Left hindlimb (tissue), 1 donor: ENCODE measurements around the gene ELOB.

Experiments used
- DNase-seq: peaks from one replicate; pipeline ENCODE4 v3.0.0-alpha.2; 2018

ELOB gene

DNA sequence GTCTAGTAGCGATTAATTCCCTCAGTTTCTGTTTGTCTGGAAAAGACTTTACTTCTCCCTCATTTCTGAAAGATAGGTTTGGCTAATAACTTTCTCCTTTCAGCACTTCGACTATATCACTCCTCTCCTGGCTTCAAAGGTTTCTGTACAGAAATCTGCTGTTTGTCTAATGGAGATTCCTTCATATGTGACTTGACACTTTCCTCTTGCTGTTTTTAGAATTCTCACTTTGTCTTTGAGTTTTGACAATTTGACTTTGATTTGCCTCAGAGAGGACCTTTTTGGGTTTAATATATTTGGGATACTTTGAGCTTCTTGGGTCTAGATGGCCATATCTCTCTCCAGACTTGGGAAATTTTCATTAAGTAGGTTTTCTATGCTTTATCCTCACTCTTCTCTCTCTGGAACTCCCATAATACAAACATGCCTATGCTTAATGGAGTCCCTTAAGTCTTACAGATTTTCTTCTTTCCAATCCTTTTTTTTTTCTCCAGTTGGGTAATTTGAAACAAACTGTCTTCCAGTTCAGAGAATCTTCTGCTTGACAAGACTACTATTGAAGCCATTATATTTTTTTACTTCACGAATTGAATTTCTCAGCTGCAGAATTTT, 32.2 kb upstream of the ELOB start:
- no peak for DNase-seq

DNA sequence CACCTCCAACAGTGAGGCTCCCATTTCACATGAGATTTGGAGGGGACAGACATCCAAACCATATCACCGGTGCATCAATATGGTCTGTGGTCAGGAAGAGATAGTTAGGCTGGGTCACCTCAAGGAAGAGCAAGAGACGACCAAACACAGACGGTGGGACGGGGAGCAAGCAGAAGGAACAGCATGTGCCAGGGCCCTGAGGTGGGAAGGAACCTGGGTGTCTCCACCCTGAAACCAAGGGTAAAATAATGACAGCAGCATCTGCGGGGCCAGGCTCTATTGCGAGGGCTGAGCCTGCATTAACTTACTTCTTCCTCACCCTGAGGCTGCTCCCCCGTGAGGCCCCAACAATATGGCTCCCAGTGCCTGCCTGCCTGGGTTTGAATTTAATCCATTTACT, 31.1 kb upstream of the ELOB start:
- DNase-seq = no peak

DNA sequence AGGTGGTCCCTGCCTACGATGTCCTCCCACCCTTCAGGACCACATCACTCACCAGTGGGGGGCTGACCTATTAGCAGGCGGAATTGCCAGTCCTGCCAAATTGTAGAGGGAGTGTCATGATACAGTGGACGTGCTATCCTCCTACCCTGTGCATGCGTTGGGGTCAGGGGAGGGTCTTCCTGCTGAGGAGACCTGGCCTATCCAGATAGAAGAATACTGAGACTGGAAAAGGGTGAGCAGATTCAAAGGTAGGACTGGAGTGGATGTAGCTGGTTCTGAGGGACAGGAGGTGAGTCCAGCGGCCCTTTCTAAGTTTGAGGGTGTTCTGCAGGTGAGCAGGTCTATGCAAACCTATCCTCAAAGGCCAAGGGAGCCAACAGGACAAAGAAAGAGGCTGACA, 29.2 kb upstream of the ELOB start:
- no peak for DNase-seq

DNA sequence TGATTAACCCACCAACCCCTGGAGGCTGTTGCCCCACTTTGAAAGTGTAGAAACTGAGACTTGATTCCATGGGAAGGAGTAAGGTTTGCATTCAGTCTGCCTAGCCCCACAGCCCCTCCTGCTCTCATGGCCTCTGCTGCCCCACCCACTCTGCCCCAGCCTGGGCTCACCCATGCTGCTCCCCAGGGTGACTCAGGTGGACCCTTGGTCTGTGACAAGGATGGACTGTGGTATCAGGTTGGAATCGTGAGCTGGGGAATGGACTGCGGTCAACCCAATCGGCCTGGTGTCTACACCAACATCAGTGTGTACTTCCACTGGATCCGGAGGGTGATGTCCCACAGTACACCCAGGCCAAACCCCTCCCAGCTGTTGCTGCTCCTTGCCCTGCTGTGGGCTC, 27.6 kb upstream of the ELOB start:
- DNase-seq = no peak

DNA sequence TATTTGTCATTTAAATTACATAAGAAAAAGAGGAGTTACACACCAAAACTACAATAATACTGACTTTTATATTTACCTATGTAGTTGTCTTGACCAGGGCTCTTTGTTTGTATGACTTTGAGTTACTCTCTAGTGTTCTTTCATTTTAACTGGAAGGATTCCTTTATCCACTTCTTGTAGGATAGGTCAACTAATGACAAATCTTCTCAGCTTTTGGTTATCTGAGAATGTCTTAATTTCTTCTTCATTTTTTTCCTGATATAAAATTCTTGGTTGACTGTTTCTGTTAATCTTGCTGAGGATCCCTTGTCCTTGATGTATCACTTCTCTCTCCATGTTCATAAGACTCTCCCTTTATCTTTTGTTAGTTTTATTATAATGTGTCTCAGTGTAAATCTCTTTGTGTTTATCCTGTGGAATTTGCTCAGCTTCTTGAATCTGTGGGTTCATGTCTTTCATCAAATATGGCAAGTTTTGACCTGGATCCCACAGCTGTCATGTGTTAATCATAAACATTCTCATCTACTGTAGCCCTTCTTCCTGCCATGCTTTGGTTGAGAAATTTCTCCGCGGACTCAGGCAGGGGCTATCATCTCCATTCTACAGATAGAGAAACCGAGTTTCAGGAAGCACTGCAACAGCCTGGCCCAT, 26.6 kb upstream of the ELOB start:
- DNase-seq = no peak

DNA sequence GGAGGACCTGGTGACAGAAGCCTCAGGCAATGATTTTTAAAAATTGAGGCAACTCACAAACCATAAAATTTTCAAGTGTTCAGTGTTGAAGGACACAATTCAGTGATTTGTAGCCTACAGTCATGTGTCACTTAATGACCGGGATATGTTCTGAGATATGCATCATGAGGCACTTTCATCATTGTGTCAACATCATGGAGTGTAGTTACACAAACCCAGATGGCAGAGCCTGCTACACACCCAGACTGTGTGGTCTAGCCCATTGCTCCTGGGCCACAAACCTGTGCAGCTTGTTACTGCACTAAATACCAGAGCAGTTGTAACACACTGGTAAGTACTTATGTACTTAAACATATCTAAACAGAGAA, 22.8 kb upstream of the ELOB start:
- no peak for DNase-seq

DNA sequence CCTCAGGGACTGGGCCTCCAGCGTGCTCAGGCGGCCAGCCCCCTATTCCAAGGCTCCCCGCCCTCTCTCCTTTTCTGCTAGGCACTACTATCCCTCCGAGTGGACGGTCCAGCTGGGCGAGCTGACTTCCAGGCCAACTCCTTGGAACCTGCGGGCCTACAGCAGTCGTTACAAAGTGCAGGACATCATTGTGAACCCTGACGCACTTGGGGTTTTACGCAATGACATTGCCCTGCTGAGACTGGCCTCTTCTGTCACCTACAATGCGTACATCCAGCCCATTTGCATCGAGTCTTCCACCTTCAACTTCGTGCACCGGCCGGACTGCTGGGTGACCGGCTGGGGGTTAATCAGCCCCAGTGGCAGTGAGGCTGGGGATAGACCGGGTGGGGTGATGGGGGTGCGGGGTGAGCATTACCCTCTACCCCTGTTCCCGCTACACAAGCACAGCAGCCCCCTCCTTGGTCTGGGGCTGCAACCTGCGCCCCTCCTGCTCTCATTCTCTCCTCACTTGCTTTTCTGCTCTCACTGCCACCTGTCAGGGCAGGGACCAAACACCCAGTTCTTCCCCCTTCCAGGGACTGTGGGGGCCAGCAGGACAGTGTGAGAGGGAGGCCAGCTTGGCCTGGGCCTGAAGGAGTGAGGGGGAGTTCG, 22.3 kb upstream of the ELOB start:
- DNase-seq = no peak

DNA sequence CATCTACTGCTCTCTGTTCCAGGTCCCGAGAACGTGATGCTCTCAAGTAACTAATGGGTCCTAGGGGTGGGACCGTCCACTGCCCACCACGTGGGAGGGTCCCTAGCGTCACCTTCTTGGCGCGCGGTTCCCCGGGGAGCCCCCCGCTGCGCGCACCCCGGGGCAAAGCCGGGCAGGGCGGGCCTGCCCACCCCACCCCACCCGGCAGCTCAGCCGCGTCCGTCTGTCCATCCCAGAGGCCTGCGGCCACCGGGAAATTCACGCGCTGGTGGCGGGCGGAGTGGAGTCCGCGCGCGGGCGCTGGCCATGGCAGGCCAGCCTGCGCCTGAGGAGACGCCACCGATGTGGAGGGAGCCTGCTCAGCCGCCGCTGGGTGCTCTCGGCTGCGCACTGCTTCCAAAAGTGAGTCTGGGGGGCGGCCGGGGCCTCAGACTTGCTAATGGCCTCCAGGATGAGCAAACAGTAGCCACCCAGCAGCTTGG, 21.7 kb upstream of the ELOB start:
- no peak for DNase-seq

DNA sequence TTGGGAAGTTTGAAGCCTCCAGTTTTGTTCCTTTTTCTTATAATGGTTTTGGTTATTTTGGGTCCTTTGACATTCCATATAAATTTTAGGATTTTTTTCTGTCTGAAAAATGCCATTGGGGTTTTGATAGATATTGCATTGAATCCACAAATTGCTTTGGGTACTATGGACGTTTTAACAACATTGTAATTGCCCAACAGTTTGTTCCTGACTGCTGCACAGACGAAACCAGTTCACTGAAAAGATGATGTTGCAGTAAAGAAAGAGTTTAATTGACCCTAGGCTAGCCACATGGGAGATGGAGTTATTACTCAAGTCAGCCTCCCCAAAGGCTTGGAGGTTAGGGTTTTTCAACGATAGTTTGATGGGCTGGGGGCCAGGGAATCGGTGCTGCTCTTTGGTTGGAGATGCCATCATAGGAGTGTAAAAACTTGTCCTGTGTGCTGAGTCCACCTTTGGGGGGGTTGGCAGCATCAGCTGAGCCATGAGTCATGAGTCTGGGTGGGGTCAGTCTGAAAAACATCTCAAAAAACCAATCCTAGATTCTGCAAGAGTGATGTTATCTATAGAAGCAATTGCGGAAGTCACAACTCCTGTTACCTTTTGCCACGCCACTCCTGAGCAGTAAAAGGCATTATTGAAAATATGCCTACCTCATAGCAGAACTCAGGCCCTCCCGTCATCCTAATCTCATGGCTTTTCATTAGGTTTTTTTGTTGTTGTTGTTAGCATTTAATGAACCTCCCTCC, 18.5 kb upstream of the ELOB start:
- no peak for DNase-seq

DNA sequence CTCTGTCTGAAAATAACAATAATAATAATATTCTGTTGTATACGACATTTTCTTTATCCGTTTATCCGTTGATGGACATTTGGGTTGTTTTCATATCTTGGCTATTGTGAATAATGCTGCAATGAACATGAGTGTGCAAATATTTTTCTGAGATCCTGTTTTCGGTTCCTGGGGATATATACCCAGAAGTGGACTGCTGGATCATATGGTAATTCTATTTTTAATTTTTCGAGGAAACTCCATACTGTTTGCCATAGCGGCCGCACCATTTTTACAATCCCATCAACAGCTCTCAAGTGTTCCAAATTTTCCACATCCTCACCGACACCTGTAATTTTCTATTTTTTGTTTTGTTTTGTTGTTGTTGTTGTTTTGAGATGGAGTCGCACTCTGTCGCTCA, 15.9 kb upstream of the ELOB start:
- no peak for DNase-seq

DNA sequence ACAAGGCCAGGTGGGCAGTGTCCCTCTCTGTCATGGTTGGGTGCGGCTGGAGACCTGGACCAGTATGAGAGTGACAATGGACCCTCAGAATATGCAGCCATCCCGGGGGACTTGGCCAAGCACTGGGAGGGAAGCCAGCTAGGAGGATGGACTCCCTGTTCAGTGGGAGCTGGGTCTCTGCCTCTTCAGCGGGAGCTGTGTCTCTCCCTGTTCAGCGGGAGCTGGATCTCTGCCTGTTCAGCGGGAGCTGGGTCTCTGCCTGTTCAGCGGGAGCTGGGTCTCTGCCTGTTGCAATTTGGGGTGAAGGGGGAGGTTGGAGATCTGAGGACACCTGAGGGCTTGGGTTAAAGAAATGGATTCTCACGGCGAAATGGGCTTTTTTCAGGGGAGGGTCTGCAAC, 14.1 kb upstream of the ELOB start:
- DNase-seq = no peak

DNA sequence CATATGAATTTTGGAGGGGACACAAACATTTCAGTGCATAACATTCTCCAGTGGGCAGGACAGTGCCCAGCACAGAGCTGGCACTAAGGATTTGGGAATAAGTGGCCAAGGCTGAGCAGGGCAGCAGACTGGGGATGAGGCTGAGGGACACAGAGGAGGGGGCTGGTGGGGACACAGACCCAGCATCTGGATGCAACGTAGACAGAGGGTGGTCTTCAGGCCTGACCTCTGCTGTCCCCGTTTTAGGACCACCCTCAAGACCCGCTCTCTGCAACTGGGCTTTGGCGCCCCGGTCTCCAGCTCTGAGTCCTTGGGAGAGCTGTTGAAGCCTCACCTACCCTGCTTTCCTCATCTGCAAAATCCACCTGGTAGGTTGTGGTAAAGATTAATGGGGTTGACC, 13.6 kb upstream of the ELOB start:
- DNase-seq = no peak

DNA sequence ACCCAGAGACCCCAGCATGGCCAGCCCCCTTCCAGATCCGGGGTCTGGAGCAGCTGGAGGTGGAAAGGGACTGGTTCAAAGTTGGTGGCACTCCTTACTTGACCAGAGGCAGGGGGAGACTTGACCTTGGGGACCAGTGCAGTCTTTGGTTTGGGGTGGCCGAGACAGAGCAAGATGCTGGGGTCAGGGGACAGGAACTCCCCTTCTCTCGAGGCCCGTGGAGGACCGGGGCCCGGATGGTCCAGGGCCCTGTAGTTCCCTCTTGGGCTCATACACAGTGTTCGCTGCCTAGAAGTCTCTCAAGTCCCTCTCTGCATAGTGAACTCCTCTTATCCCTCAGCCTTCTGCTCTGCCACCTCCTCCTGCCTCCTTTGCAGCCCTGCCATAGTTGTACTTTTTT, 10.9 kb upstream of the ELOB start:
- DNase-seq = no peak

DNA sequence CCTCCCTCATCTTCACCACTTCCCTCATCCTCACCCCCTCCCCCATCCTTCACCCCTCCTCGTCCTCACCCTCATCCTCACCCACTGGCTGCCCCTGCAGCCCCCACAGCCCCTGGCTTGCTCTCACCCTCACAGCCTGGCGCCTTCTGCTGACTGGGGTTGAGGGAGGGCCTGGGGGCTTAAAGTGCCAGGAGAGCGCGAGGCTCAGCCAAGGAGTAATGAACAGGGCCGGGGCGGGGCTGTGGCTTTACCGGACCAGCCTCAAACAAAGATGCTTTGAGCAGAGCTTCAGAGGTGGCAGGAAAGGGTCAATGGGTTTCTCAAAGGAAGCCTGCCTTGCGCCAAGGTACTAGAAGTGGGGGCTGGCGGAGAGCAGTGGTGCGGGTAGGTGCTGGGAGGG, 10.3 kb upstream of the ELOB start, which contains the start of gene PRSS33:
TSS of gene PRSS33 (minus strand) at position 155 of the 400 bp plus-strand sequence. CDS start 1,013 bp downstream, outside the sequence.
- DNase-seq = no peak

DNA sequence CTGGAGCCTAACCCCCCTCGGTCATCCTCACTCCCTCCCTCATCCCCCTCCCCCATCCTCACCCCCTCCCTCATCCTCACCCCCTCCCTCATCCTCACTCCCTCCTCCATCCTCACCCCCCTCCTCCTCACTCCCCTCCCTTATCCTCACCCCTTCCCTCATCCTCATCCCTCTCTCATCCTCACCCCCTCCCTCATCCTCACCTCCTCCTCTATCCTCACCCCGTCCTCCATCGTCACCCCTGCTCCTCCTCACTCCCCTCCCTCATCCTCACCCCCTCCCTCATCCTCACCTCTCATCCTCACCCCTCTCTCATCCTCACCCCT, 9.7 kb upstream of the ELOB start:
- DNase-seq = no peak

DNA sequence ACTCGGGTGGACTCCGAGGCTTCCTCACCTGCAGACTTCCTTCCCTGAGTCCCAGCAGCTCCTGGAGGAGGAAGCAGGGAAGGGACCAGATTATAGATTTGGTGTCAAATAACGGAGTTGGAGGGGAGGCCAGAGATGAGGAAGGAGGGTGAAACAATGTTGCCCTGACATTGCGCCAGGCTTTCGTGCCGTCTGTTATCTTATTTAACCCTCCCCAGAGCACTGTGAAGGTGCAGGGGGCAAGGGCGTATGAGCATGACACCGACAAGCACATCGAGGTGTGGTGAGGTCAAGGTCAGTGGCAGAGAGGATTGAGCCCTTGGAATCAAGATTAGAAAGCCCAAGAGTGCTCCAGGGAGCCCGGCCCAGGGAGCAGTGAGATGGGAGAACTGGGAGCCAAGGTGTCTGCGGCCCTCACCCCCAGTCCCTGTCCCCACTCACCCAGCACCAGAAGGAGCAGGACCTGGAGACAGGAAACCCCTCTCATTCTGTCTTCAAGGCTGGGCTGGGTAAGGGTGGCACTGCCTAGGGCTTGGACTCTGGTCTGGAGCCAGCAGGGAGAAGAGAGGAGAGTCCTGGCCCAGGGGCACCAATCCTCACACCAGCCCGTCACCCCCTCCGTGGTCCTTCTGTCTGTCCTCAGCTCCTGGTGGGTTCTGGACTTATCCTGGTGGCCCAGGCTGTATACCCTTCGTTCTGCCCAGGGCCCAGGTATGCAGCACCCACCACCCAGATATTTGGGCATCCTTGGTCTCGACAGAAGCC, 9.2 kb upstream of the ELOB start:
- no peak for DNase-seq

DNA sequence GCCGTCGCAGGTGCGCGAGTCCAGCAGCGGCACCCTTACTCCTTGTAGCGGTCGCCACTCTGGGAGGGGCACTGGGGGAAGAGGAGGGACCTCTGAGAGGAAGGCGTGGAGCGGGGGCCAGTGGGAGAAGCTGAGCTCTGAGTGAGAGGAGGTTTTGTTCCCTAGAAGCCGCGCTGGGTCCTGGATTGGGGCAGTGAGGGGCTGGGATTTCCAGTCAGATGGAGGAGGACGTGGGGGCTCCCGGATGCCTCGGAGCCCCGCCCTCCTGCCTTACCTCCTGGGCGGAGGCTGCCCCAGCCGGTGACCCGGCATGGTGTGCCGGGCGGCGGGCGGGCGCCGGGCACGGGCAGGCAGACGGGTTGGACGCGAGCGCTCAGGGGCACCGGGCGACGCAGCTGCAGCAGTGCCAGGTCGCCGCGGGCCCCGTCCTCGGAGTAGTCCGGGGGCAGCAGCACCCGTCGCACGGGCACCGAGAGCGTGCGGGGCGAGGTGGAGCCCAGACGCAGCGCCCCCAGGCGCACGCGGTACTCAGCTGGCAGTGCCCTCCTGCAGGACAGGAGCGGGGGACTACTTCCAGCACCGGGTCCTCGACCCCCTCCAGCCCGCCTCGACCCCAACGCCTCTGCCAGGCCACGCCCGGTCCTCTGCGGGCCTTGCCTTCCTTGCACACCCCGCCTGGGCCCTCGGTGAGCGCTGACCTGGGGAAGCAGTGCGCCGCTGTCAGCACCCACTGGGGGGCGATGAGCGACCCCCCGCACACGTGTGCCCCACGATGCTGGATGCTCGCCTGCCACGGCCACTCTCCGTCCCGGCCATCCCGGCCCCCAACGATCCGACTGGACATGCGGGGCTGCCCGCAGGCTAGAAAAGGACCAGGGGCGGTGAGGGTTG, 8.3 kb upstream of the ELOB start:
- DNase-seq = no peak

DNA sequence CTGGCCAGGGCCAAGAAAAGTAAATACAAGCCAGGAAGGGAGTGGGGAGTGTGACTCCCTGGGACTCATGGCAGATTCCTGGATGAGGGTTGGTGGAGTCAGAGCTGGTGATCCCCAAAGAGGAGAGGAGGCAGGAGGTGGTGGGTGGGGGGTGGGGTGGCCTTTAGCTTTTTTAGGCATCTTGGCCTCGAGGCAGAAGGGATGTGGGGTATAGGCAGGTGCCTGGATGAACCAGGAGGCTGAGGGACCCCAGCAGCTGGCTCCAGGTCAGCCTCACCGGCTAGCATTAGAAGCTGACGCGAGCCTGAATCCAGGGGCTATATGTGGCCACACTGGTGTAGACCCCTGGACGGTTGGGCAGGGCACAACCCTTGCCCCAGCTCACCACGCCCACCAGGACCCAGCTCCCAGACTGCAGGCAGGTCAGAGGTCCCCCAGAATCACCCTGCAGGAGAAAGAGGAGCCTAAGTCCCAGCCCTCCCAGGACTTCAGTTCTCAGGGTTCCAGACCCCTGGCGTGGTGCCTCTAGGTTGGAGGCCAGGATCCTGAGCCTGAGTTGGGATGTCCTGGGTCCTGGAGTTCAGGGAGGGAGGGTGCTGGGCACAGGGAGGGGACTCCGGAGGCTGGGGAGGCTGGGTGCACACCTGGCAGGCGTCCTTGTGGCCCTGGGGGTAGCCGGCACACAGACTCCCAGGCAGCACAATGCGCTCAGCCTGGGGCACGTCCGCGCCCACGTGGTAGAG, 7.4 kb upstream of the ELOB start:
- no peak for DNase-seq

DNA sequence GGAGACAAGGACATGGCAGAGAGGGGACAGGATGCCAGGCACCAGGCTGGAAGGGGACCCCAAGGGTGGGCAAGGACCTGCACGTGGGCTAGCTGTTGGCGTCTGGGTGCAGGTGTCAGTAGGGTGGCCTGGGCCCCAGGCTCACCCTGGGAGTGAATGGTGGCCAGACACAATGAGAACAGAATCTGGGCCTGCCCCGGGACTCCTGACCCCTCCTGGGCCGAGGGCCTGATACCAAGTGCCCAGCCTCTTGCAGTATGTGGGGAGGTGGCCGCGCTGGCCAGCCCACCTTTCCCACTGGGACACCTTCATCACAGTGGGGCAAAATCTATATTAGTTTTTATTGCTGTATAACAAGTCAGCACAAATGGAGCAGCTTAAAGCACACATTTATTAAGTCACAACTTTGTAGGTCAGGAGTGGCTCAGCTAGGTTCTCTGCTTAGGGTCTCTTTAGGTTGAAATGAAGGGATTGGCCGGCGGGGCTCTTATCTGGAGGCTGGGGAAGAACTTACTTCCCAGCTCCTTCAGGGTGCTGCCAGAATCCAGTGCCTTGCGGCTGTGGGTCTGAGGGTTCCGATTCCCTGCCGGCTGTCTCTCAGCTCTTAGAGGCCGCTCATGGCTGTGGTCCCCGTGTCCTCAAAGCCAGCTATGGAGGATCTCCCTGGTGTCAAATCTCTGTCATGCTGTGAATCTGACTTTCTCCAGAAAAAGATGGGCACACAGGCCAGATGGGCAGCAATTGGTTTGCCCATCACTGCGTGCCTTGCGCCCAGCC, 6.7 kb upstream of the ELOB start:
- no peak for DNase-seq

DNA sequence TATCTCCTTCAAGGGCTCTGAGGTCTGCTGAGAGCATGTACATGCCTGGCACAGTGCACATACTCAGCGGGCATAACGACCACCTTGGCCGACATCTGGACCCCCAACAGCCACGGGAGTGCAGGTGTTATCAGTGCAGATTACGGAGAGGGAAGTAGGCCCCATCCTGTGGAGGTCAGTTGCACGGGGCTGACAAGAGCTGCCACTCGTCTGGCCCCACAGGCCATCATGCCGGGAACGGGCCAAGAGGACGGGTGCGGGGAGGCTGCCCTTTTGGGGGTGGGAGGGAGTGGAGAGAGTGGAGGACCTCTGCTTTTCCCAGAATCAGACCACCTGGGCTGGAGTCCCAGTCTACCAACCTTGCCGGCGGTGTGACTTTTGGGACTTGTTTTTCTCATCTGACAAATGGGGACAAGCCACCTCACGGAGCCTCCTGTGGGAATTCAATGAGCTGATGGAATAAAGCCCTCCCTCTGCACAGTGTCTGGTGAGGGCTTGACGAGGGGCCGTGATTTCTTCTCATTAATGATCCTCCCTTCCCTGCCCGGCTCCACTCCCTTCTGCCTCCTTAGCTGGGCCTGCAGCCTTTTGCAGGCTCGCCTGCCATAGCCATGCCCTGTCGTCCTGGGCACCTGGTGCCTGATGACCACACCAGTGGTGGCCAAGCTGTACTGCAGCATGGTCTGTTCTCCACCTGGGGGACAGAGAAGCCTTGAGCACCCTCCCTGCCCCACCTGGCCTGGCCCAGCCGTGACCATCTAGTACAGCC, 5.7 kb upstream of the ELOB start:
- DNase-seq = no peak
